T follicular helper cell (primary cell): ENCODE measurements around the gene TUBB3.
"Not testable (repeated sequence)": the region's sequence is repeated elsewhere in the genome, so short reads cannot be mapped to it uniquely, and the experiment has no call there.

Source experiments
- DNase-seq: peaks from one replicate; pipeline ENCODE4 v3.0.0-alpha.2; 2020; ENCODE audit warnings: low read depth

The TUBB3 gene

GRCh38 chr16:89918453-89919347, 4.4 kb upstream of the TUBB3 start, which contains the start of gene MC1R:
MC1R (plus strand) TSS chr16:89918862; CDS start chr16:89919259, 397 bp downstream.
- DNase-seq: no peak

DNA sequence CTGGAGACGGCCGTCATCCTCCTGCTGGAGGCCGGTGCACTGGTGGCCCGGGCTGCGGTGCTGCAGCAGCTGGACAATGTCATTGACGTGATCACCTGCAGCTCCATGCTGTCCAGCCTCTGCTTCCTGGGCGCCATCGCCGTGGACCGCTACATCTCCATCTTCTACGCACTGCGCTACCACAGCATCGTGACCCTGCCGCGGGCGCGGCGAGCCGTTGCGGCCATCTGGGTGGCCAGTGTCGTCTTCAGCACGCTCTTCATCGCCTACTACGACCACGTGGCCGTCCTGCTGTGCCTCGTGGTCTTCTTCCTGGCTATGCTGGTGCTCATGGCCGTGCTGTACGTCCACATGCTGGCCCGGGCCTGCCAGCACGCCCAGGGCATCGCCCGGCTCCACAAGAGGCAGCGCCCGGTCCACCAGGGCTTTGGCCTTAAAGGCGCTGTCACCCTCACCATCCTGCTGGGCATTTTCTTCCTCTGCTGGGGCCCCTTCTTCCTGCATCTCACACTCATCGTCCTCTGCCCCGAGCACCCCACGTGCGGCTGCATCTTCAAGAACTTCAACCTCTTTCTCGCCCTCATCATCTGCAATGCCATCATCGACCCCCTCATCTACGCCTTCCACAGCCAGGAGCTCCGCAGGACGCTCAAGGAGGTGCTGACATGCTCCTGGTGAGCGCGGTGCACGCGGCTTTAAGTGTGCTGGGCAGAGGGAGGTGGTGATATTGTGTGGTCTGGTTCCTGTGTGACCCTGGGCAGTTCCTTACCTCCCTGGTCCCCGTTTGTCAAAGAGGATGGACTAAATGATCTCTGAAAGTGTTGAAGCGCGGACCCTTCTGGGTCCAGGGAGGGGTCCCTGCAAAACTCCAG, 3.4 kb upstream of the TUBB3 start:
- no peak for DNase-seq

- DNase-seq: no peak
Observed at GRCh38 chr16:89920723-89921122, 2.4 kb upstream of the TUBB3 start.

GRCh38 chr16:89921131-89921701, 1.9 kb upstream of the TUBB3 start:
- DNase-seq: no peak

- no peak for DNase-seq
Observed at GRCh38 chr16:89921702-89922476, 1.3 kb upstream of the TUBB3 start.

GRCh38 chr16:89922477-89922883, 662 bp upstream of the TUBB3 start:
- DNase-seq: no peak

DNA sequence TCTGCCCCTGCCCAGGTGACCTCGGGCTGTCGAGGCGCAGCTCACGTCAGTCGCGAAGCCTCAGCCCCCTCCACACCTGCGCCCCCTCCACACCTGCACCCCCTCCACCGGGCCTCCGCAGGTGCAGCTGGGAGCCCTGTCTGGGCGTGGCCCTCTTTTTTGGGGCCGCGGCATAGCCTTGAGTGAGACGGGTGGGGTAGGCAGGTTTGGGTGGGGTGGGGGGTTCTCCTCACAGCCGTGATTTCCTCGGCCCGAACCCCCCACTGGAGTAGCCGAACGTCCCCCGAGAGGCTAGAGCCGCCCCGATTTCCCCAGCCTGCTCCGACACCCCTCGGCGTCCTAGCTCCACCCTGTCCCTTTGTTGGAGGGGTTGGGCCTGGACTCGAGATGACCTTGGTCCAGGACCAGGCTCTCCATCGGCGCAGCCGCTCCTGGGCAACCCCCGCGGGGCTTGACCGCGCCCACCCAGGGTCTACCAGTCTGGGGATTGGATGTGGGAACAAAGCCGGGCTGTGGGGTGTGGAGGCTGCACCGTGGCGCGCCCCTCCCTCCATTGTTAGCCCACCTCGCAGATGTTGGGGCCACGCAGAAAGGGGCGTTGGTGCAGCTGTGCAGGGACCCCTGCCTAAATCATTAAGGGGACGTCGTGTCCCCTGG, 626 bp downstream of the TUBB3 start:
- no peak for DNase-seq

DNA sequence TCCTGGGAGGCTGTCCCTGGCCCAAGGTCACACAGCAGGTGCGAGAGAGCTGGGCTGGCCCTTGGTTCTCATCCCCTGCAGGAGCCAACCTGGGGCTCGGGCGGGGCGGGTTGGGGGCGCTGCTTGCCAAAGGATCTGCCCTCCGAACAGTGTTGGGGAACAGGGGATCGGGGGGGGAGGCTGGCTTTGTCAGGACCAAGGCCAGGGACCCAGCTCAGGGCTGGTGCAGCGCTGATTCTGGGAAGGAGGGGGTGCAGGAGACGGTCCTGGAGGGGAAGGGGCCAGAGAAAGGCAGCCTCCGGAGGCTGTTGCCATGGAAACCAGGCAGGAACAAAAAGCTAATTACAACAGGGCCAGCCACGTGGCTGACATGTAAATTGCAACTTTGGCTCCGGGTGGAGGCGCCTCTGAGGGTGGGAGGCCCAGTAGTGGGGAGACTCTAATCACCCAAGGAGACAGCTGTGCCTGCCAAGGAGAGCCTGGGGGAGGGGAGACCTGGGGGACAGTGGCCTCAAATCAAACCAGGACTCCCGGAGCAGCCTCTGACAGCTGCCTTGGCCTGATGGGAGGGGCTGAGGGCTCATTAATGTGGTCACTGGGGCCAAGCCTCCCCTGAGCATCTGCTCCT, 1.3 kb downstream of the TUBB3 start:
- peak; percentile 36 for DNase-seq

GRCh38 chr16:89924925-89925307, 1.8 kb downstream of the TUBB3 start:
- no peak for DNase-seq

DNA sequence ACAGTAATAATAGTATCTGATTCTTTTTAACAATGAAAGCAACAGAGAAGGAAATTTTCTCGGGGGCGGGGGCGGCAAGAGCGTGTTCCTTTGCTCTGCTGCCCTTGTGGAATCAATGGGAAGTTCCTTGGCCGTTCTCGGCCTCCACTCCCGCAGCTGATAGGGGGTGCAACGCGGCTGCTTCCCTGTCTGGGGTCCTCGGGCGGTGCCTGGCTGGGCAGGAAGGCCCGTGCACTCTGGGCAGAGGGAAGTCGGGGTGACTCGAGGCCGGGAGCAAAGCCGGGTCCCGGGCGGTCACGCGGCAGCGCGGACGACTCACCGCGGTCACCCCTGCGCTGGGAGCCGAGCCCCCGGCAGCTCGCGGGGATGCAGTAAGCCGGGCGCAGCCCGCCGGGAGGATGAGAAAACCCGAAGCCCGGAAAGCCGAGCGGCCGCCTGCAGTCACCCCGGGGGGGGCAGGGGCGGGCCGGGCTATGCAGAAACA, 2.5 kb downstream of the TUBB3 start:
- DNase-seq: no peak

DNA sequence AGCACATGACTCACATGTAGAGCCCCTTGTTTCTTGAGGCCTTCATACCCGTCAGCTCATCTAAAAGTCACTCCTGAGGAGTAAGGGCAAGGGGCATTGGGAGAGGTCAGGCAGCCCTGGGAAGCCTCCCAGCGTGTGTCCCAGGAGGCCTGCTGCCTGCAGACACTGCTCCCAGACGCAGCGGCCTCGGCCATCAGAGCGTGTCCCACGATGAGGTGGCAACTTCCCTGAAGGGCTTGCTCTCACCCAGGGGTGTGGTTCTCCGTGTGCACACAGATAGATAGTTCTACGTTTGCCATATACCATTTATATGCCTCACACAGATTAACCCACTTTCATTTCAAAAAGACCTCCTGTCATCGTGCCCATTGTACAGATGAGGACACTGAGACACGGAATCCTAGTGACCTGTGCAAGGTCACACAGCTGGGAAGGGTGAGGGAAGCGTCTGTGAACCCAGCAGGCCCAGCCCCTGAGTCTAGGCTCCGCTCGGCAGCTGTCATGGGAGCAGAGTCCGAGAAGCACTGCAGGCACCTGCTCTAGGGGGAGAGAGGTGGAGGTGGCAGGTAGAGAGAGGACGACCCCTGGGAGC, 8.3 kb downstream of the TUBB3 start:
- DNase-seq: no peak

- no peak for DNase-seq
Observed at GRCh38 chr16:89931964-89932363, 8.8 kb downstream of the TUBB3 start.

- not testable (repeated sequence) for DNase-seq
Observed at GRCh38 chr16:89934019-89934418, 10.9 kb downstream of the TUBB3 start.

- DNase-seq: no peak
Observed at GRCh38 chr16:89934611-89935553, 11.7 kb downstream of the TUBB3 start.

- not testable (repeated sequence) for DNase-seq
Observed at GRCh38 chr16:89935620-89936019, 12.5 kb downstream of the TUBB3 start.

DNA sequence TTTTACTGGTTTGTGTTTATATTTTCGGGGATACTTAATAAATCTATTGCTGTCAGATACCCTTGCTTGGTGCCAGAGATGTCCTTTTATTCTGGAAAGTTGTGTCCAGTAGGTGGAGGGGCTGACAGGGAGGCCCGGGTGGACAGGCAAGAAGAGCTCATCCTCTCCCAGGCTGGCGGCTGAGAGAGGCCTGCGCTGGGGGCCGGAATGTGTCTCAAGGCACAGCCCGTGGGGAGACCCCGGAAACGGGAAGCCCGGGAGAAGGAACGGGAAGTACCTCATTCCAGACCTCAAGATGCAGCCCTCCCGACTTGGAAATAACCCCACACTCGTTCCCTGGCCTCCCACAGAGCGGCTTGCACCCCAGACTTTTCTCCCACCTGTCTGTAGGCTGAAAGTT, 12.9 kb downstream of the TUBB3 start:
- no peak for DNase-seq

DNA sequence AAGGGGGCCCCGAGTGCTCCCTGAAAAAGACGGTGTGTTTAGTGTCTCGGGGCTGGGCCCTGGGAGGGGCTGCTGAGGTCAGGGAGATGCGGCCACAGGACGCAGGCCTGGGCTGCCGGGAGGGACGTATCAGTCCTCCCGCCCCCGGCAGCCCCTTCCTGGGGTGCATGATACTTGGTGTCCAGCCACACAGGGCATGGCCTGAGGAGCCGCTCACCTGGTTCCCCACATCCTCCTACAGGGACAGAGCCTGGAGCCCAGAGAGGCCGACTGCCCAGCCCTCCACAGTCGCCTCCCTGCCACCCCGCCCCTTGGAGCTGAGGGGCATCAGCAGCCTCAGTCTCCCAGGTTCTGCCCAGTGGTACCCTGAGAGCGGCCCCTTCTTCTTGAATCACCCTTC, 13.4 kb downstream of the TUBB3 start:
- no peak for DNase-seq

- no peak for DNase-seq
Observed at GRCh38 chr16:89936981-89937380, 13.8 kb downstream of the TUBB3 start.
